Posterior cingulate gyrus (tissue), 11 donors: ENCODE measurements around the gene EFCAB12.

Experiments used
- DNase-seq, 10 donors: peaks; one replicate each; pipeline versions ENCODE4 v3.0.0 to v3.0.0-alpha.2; 2020 to 2021; ENCODE audit warnings: mixed read lengths in 3 of 10
- intact Hi-C: fragments of 100-400 bp; cut with DNase I; formaldehyde crosslinking; loops from one replicate; pipeline ENCODE4 v1.15.1; 2023

EFCAB12 gene

GRCh38 chr3:129446926-129447325 is 18.5 kb upstream of the EFCAB12 start:
- no peak for DNase-seq
- intact Hi-C loops: no loop called here

DNA sequence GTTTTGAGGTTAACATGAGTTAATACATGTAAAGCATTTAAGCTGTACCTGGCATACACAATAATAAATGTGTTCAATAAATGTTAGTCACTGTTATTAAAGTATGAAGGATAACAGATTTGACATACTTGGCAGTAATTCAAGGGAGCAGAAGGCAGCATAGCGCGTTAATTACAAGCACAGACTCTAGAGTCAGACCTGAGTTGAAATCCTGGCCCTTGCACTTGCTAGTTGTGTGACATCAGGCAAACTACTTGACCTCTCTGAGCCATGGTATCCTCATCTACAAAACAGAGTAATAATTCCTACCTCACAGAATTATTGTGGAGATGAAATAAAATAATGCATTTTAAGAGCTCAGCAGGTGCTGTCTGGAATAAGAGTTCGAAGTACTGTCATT is 17.0 kb upstream of the EFCAB12 start:
- DNase-seq: no peak

DNA sequence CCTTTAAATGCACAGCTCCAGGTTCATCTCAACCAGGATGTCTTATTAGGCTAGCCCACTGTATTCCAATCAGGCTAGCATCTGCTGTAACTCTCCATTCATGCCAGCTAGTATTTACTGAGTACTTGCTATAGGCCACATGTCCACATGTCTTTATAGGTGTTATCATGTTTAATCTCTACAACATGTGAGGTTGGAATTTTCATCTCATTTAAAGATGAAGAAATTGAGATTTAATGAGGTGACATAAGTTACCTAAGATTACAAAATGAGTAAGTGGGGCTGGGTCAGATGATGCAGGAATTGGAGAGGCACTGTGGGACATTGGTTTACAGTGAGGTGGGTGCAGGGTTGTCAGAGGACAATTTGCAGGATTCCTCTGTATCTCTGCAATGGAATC is 14.5 kb upstream of the EFCAB12 start:
- no peak for DNase-seq
- intact Hi-C loops: loop anchor here (5.0 kb wide), 1 partner anchor 44 kb away; no protein-coding TSS in a partner anchor

More for the DNA sequence above, 17.0 kb upstream of the EFCAB12 start:
- intact Hi-C loops: no loop called here

DNA sequence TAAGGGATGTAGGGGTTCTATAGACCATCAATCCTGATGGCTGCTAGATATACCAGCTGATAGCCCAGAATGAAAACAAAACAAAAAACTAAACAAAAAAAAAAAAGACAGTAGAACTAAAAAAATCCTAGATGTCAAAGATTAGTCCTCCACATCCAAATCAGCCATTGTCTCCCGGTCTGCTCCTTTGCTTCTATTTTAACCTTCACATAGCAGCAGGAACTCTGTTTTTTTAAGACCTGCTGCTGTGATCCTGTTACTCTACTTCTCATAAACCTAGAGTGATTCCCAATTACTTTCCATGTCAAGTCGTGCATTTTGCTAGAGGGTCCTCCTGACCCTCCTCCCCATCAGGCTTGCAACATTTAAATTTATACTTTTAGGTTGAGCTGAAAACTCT is 14.1 kb upstream of the EFCAB12 start:
- intact Hi-C loops: loop anchor here (5.0 kb wide), 1 partner anchor 45 kb away; no protein-coding TSS in a partner anchor
- DNase-seq: no peak

DNA sequence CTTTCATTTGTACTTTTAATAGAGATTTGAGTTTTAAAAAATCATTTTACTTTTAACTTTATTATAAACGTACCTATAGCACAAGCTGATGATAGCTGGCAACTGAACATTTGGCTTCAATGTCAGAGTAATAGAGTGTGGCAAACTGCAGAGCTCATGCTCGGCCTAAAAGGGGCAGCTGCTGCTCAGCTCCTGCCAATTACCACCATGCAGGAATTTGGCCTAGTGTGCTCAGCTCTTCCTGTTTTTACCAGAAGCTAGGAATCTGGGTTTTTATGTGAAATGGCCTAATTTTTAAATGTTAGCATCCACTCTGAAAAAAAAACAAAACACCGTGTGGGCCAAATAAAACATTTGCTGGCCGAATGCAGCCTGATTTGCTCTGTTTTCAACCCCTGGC is 13.3 kb upstream of the EFCAB12 start:
- peak in 5 of 10 donors; percentile 13 to 82 (median 34) for DNase-seq
- intact Hi-C loops: loop anchor here (5.0 kb wide), 1 partner anchor 46 kb away; no protein-coding TSS in a partner anchor

DNA sequence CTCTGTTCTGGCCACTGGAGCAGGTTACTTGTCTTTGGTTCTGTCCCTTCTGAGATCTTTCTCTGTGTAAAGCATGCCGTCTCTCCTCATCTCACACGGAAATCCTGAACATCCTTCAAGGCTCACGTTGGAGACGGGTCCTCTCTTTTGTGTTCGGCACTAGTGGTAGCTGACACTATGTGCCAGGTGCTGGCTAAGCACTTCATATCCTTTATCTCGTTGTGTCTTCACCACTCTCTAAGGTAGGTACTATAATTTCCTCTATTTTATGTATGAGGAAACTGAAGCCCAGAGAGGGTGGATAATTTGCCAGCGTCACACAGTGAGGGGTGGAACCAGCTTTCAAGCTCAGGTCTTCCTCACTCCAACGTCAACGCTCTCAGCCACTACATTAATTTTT is 12.8 kb upstream of the EFCAB12 start:
- intact Hi-C loops: loop anchor here (5.0 kb wide), 1 partner anchor 46 kb away; no protein-coding TSS in a partner anchor
- DNase-seq: no peak

DNA sequence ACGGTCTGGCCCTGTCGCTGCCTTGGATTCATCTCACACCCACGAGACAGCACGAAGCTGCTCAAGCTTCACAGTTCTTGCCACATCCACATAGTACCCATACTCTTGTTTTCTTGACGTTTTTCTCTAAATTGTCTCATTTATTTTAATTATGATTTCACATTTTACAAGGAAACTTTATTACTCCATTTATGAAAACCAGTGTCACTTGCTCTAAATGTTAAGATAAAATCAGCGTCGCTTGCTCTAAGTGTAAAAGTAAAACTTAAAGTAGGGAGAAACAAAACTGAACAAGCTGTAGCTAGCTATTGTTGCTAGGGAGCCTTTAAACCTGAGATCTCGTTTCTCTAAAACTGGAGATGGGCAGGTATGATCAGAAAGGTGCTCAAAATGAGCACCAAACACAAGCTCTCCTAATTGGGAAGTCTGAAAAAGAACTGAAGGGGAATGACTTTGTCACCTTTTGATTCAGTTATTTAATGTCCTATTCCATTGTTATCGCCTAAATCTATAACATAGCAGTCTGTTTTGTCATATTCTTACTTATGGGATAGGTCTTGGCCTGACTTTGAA is 12.3 kb upstream of the EFCAB12 start:
- intact Hi-C loops: loop anchor here (5.0 kb wide), 1 partner anchor 47 kb away; no protein-coding TSS in a partner anchor
- DNase-seq: no peak

GRCh38 chr3:129439817-129440617 is 11.6 kb upstream of the EFCAB12 start, which contains the start of the genes IFT122 and MBD4:
IFT122 (plus strand) TSS chr3:129440224; CDS start chr3:129440331, 107 bp downstream.
MBD4 (minus strand) TSS chr3:129439948; CDS start chr3:129439833, 115 bp downstream.
- DNase-seq: peak; percentile 94 to 99 (median 96)

DNA sequence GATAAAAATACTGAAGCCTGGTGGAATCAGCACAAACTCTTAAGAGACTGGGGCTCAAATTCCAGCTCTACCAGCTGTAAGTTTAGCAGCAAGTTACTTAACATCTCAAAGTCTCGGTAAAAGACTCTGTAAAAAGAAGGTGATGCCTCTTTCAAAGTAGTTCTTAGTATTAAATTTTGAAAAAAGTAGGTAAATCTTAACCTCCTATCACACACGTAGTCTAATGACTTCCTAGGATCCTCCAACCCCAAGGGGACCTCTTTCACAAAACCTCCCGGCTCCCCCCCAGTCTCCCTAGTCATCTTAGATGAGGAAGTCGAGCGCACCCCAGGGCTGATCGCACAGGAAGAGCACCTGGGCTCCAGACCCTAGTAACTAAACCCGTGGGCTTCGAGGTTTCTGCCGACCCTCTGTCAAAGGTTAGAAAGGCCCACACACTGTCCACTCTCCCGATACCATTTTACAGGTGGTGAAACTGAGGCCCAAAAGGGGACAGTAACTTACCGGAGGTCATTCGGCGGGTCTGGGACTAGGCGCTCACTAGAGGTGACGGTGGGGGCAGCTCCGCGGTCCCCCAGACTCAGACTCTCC is 10.9 kb upstream of the EFCAB12 start:
- peak in 3 of 10 donors; percentile 15 to 85 (median 64) for DNase-seq
- intact Hi-C loops: loop anchor here (5.0 kb wide), 1 partner anchor 42 kb away; no protein-coding TSS in a partner anchor

More at GRCh38 chr3:129439817-129440617, 11.6 kb upstream of the EFCAB12 start, which contains the start of the genes IFT122 and MBD4:
- intact Hi-C loops: loop anchor here (5.0 kb wide), 2 partner anchors 43 to 47 kb away; no protein-coding TSS in a partner anchor

- intact Hi-C loops: loop anchor here (5.0 kb wide), 1 partner anchor 38 kb away; no protein-coding TSS in a partner anchor
- no peak for DNase-seq
Observed at GRCh38 chr3:129435367-129435766, 6.9 kb upstream of the EFCAB12 start.

- no peak for DNase-seq
- intact Hi-C loops: no loop called here
Observed at GRCh38 chr3:129434140-129434539, 5.7 kb upstream of the EFCAB12 start.

DNA sequence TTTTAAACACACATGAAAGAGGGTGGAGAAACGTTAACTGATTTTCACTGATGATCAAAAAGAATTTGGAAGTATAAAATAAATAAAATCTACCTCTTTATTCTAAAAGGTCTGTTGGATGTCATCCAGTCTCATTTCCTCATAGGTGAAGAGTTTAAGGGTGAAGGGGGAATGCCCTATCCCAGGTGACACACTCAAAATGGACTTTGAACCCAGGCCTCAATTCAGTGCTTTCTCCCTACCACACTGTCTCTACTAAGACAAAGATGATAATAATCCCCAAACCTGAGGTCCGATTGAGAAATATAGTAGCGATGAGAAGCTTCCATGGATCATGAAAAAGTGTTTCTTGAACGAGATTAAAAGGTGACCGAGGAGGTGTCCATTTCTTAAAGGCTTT is 5.1 kb upstream of the EFCAB12 start:
- DNase-seq: no peak
- intact Hi-C loops: no loop called here

DNA sequence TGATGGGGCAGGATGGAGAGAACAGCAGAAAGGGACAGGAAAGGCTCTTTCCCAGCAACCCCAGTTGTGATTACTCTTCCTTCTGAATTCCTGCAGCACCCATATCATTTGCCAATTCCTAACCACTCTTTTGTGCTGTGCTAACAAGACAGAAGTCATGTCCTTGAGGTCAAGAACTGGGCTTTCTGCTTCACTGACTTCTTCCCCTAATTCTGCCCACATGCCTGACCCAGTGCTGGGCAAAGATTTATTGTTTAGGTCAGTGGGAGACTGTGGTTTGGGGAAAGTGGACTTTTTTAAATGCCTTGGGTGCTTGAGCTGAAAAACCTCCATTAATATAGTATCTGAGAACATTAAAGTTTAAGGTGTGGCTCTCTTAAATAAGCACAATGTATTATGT is 4.2 kb upstream of the EFCAB12 start:
- intact Hi-C loops: no loop called here
- no peak for DNase-seq

DNA sequence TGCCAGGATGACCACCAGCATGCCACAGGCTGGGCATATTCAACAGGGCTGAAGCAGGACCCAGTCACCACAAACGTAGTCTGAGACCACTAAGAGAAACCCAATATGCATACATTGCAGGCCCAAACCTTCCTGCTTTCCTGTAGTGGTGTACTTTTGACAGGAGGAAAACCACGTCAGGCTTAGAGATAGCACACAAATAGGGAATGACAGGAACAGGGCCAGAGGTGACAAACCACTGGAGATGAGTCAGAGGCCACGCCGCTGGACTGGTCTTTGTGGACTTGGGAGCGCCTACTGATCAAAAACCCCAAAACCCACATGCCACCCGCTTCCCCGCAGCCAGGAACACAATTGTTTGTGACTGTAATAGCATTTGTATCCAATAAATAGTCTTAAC is 3.6 kb upstream of the EFCAB12 start:
- DNase-seq: no peak
- intact Hi-C loops: no loop called here

- DNase-seq: no peak
- intact Hi-C loops: no loop called here
Observed at GRCh38 chr3:129429602-129430001, 1.2 kb upstream of the EFCAB12 start.

DNA sequence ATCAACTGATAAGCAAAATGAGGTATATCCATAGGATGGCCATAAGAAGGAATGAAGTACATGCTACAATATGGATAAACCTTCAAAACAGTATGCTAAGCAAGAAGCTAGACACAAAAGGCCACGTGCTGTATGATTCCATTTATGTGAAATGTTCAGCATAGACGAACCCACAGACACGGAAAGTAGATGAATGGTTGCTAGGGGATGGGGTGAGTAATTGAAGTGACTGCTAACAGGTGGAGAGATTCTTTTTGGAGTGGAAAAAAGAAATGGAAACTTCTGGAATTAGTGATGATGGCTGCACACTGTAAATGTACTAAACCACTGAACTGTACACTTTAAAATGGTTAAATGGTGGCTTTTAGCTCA is 630 bp upstream of the EFCAB12 start:
- intact Hi-C loops: no loop called here
- no peak for DNase-seq

DNA sequence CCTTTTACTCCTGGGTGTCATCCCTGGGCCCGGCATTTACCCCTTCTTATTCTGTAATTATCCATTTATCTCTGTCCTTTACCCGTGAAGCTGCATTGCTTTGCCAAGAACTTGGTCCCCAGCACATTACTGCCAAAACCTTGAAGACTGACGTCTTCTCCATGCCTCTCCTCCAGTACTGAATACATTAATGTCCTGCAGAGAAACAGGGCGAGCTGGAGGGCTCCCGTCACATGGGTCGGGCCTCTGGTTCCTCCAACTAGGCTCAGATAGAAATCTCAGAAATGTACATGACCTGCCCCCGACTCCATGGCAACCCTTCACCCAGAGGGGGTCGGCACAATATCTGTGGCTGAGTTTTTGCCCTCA is 445 bp downstream of the EFCAB12 start:
- intact Hi-C loops: no loop called here
- no peak for DNase-seq

GRCh38 chr3:129425619-129426018 is 2.8 kb downstream of the EFCAB12 start:
- intact Hi-C loops: no loop called here
- DNase-seq: no peak

GRCh38 chr3:129425213-129425612 is 3.2 kb downstream of the EFCAB12 start:
- DNase-seq: peak in 1 of 10 donors; percentile 26

GRCh38 chr3:129424185-129424841 is 4.1 kb downstream of the EFCAB12 start:
- intact Hi-C loops: no loop called here
- no peak for DNase-seq

More at GRCh38 chr3:129425213-129425612, 3.2 kb downstream of the EFCAB12 start:
- intact Hi-C loops: no loop called here
